Activated naive CD4-positive, alpha-beta T cell (primary cell): ENCODE measurements around the gene ANKS3.
A peak's percentile ranks its signal among the peaks of the same experiment; 100 is the strongest.

Experiments
- DNase-seq, 4 experiments: peaks; one replicate each; lab custom pipeline; 2025; lab: John Stamatoyannopoulos, UW

The ANKS3 gene

GRCh38 chr16:4673387-4674046, 60.6 kb downstream of the ANKS3 start:
- DNase-seq: no peak

GRCh38 chr16:4668313-4668960, 65.6 kb downstream of the ANKS3 start:
- no peak for DNase-seq

GRCh38 chr16:4667203-4667963, 66.7 kb downstream of the ANKS3 start:
- no peak for DNase-seq

- DNase-seq: no peak
Observed at GRCh38 chr16:4666537-4667202, 67.4 kb downstream of the ANKS3 start.

- DNase-seq: peak in 2 of 4 experiments; percentile 27 to 45
Observed at GRCh38 chr16:4664538-4665418, 69.3 kb downstream of the ANKS3 start.

- no peak for DNase-seq
Observed at GRCh38 chr16:4663777-4664465, 70.2 kb downstream of the ANKS3 start.

- DNase-seq: no peak
Observed at GRCh38 chr16:4663465-4663776, 70.7 kb downstream of the ANKS3 start.

GRCh38 chr16:4661661-4662060, 72.4 kb downstream of the ANKS3 start:
- no peak for DNase-seq

- peak in 3 of 4 experiments; percentile 33 to 58 (median 57) for DNase-seq
Observed at GRCh38 chr16:4660454-4661007, 73.5 kb downstream of the ANKS3 start.

GRCh38 chr16:4659363-4660353, 74.4 kb downstream of the ANKS3 start:
- DNase-seq: no peak

GRCh38 chr16:4656695-4657686, 77.1 kb downstream of the ANKS3 start:
- no peak for DNase-seq

GRCh38 chr16:4656221-4656620, 77.8 kb downstream of the ANKS3 start:
- DNase-seq: no peak

- DNase-seq: no peak
Observed at GRCh38 chr16:4655801-4656200, 78.3 kb downstream of the ANKS3 start.

GRCh38 chr16:4654964-4655590, 79.0 kb downstream of the ANKS3 start:
- DNase-seq: no peak

GRCh38 chr16:4654011-4654963, 79.8 kb downstream of the ANKS3 start:
- DNase-seq: no peak

- no peak for DNase-seq
Observed at GRCh38 chr16:4652561-4652960, 81.5 kb downstream of the ANKS3 start.

GRCh38 chr16:4651827-4652226, 82.2 kb downstream of the ANKS3 start:
- no peak for DNase-seq
